ENCODE data around the gene ZNF618. TPM values are rescaled to one million over a fixed set of nuclear protein-coding genes. Genes with fewer than 3 reads are reported as not detected.

ZNF618 gene
- polyA plus RNA-seq, 1 of the 3 experiments (the other 2 are of a cell fraction): 6.2 TPM

DNA sequence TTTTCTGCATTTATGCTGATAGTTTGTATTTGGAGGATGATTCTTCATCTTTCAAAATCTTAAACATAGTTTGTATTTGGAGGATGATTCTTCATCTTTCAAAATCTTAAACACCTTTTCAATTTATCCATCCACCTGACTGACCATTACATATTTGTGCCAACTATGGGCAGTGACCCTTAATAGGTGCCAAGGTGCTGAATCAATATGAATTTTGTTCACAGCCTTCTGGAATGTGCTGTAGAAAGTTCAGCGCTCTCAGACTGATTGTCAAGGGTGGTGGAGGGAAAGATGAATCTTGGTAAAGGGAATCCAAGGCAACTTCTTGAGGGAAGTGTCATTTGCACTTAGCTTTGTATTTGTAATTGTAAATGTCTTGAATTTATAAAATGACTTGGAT lies 18.1 kb downstream of the ZNF618 start:
- no peak overlapping the region for H2AFZ ChIP-seq (ENCODE audit: low read depth)
- no peak overlapping the region for H3K9ac ChIP-seq
- POLR2A ChIA-PET: no interaction called here
- TF ChIP-seq RXRA (IDR thresholded peaks at IDR 0.05; ENCODE audit: borderline replicate concordance, low read depth) (no peak), RAD21 (IDR thresholded peaks at IDR 0.05; ENCODE audit: low read length) (no peak), POLR2AphosphoS5 (IDR thresholded peaks at IDR 0.05; ENCODE audit: low read depth, low read length) (no peak), ELF1 (IDR thresholded peaks at IDR 0.05) (no peak), FOSL2 (IDR thresholded peaks at IDR 0.05; ENCODE audit: borderline replicate concordance, low read depth) (no peak)
- TF ChIP-seq, protein P1, sequence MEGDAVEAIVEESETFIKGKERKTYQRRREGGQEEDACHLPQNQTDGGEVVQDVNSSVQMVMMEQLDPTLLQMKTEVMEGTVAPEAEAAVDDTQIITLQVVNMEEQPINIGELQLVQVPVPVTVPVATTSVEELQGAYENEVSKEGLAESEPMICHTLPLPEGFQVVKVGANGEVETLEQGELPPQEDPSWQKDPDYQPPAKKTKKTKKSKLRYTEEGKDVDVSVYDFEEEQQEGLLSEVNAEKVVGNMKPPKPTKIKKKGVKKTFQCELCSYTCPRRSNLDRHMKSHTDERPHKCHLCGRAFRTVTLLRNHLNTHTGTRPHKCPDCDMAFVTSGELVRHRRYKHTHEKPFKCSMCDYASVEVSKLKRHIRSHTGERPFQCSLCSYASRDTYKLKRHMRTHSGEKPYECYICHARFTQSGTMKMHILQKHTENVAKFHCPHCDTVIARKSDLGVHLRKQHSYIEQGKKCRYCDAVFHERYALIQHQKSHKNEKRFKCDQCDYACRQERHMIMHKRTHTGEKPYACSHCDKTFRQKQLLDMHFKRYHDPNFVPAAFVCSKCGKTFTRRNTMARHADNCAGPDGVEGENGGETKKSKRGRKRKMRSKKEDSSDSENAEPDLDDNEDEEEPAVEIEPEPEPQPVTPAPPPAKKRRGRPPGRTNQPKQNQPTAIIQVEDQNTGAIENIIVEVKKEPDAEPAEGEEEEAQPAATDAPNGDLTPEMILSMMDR (IDR thresholded peaks at IDR 0.05): no peak
- TF ChIP-seq, protein P2, sequence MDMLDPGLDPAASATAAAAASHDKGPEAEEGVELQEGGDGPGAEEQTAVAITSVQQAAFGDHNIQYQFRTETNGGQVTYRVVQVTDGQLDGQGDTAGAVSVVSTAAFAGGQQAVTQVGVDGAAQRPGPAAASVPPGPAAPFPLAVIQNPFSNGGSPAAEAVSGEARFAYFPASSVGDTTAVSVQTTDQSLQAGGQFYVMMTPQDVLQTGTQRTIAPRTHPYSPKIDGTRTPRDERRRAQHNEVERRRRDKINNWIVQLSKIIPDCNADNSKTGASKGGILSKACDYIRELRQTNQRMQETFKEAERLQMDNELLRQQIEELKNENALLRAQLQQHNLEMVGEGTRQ (IDR thresholded peaks at IDR 0.05; ENCODE audit: borderline replicate concordance, low read depth, low read length): no peak
- peaks cover 12 to 39% of the 10 kb centered on the region in 2 experiments for H3K36me3 ChIP-seq (replicated peaks in 1 of 2; ENCODE audit: control insufficient read depth in 1 of 2, insufficient read depth in 2 of 2, low read length in 1 of 2)
- peaks cover 11% of the 10 kb centered on the region for H3F3A ChIP-seq (replicated peaks; ENCODE audit: insufficient read depth)
- H3K79me2 ChIP-seq (ENCODE audit: insufficient read depth): peaks cover 84% of the 10 kb centered on the region
- H3K27ac ChIP-seq (ENCODE audit: low read depth in 2 of 2, low read length in 1 of 2): no peak overlapping the region
- DNase-seq: no peak
- H3K27me3 ChIP-seq (ENCODE audit: insufficient read depth): no peaks in the 10 kb centered on the region
- 97% methylated on average over 1 of the region's 1 CpG for WGBS (ENCODE audit: low lambda C conversion rate)
- CTCF ChIA-PET: no interaction called here
- no peaks in the 10 kb centered on the region; a peak in 1 of 4 replicates for H3K4me1 ChIP-seq (ENCODE audit: control insufficient read depth in 1 of 2, insufficient read depth in 2 of 2, low read depth in 1 of 2, low read length in 1 of 2)
- H3K9me2 ChIP-seq: no peaks in the 10 kb centered on the region
- H3K4me3 ChIP-seq (ENCODE audit: low read depth in 2 of 2, low read length in 1 of 2): no peak overlapping the region
- H3K4me2 ChIP-seq: no peak overlapping the region
- peaks cover 17% of the 10 kb centered on the region for H4K20me1 ChIP-seq (ENCODE audit: insufficient read depth)
- peaks cover 30% of the 10 kb centered on the region for H3K9me3 ChIP-seq

DNA sequence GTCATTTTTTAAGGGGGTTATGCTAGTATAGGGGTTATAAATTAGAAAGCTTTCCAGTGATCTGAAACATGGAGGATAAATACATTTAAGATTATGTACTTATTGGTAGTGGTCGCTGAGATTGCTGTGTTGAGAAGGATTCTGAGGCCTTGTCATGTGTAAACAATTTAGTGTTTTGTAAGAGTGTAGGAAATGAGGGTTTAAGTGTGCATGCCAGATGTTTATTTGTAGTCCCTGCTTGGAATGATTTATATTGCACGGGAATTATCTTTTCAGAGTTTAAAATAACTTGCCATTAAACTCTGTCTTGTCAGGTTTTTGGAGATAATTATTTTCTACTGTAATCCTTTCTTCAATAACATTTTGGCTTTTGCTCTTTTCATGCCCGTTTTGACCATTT lies 19.4 kb downstream of the ZNF618 start:
- Histone ChIP-seq H3K79me2 (ENCODE audit: insufficient read depth) (peaks cover 81% of the 10 kb centered on the region), H4K20me1 (ENCODE audit: insufficient read depth) (peaks cover 25% of the 10 kb centered on the region), H3K27me3 (ENCODE audit: insufficient read depth) (no peaks in the 10 kb centered on the region), H3K4me1 (ENCODE audit: control insufficient read depth in 1 of 2, insufficient read depth in 2 of 2, low read depth in 1 of 2, low read length in 1 of 2) (no peaks in the 10 kb centered on the region; a peak in 1 of 4 replicates), H3K27ac (ENCODE audit: low read depth in 2 of 2, low read length in 1 of 2) (no peak overlapping the region), H3K36me3 (replicated peaks in 1 of 2; ENCODE audit: control insufficient read depth in 1 of 2, insufficient read depth in 2 of 2, low read length in 1 of 2) (peaks cover 9 to 30% of the 10 kb centered on the region in 2 experiments), H3K9me3 (peaks cover 25% of the 10 kb centered on the region), H3F3A (replicated peaks; ENCODE audit: insufficient read depth) (peaks cover 8% of the 10 kb centered on the region), H3K9me2 (no peaks in the 10 kb centered on the region), H3K4me2 (no peak overlapping the region), H2AFZ (ENCODE audit: low read depth) (no peak overlapping the region), H3K9ac (no peak overlapping the region), H3K4me3 (ENCODE audit: low read depth in 2 of 2, low read length in 1 of 2) (no peak overlapping the region)
- no peak for DNase-seq
- POLR2A ChIA-PET: no interaction called here
- 75% methylated on average over 3 of the region's 3 CpGs for WGBS (ENCODE audit: low lambda C conversion rate)
- TF ChIP-seq MXI1 (IDR thresholded peaks at IDR 0.05; ENCODE audit: low read depth, low read length): no peak
- no peak for TF ChIP-seq SMC3 (IDR thresholded peaks at IDR 0.05; ENCODE audit: low read depth, low read length)
- no peak for TF ChIP-seq TCF12 (IDR thresholded peaks at IDR 0.05)
- TF ChIP-seq RCOR1 (IDR thresholded peaks at IDR 0.05; ENCODE audit: low read length): no peak
- TF ChIP-seq, protein P3, sequence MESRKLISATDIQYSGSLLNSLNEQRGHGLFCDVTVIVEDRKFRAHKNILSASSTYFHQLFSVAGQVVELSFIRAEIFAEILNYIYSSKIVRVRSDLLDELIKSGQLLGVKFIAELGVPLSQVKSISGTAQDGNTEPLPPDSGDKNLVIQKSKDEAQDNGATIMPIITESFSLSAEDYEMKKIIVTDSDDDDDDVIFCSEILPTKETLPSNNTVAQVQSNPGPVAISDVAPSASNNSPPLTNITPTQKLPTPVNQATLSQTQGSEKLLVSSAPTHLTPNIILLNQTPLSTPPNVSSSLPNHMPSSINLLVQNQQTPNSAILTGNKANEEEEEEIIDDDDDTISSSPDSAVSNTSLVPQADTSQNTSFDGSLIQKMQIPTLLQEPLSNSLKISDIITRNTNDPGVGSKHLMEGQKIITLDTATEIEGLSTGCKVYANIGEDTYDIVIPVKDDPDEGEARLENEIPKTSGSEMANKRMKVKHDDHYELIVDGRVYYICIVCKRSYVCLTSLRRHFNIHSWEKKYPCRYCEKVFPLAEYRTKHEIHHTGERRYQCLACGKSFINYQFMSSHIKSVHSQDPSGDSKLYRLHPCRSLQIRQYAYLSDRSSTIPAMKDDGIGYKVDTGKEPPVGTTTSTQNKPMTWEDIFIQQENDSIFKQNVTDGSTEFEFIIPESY (IDR thresholded peaks at IDR 0.05; ENCODE audit: borderline replicate concordance, low read depth): no peak
- TF ChIP-seq YY1 (IDR thresholded peaks at IDR 0.05; ENCODE audit: low read depth): no peak
- no peak for TF ChIP-seq NRF1 (IDR thresholded peaks at IDR 0.05; ENCODE audit: low read depth, low read length)
- no peak for TF ChIP-seq RAD21 (IDR thresholded peaks at IDR 0.05; ENCODE audit: low read length)
- TF ChIP-seq, protein P1 (IDR thresholded peaks at IDR 0.05): no peak
- TF ChIP-seq GATA2 (CRISPR knock-in tag; IDR thresholded peaks at IDR 0.05): no peak
- TF ChIP-seq FOXJ3 (CRISPR knock-in tag; IDR thresholded peaks at IDR 0.05): no peak
- CTCF ChIA-PET: no interaction called here
